GM19351 (cell line): Measurements from ENCODE around the gene SAP130.

Source experiments
- ATAC-seq: cut with Tn5 transposase; IDR thresholded peaks from one replicate; pipeline ENCODE4 v1.9.1; 2021; ENCODE audit warnings: mild to moderate bottlenecking, moderate library complexity; ENCODE audit not compliant: unreplicated experiment

SAP130 gene

GRCh38 chr2:128027801-128028667, at the start of gene SAP130:
SAP130 (minus strand) TSS chr2:128028059; CDS start chr2:128026292, 1,767 bp downstream.
- peak; percentile 73 for ATAC-seq

GRCh38 chr2:128076461-128077106, 48.7 kb upstream of the SAP130 start:
- no peak for ATAC-seq

- no peak for ATAC-seq
Measured at GRCh38 chr2:128073278-128073677, 45.4 kb upstream of the SAP130 start.

- no peak for ATAC-seq
Measured at GRCh38 chr2:128069769-128070168, 41.9 kb upstream of the SAP130 start.

GRCh38 chr2:128064353-128064752, 36.5 kb upstream of the SAP130 start:
- ATAC-seq, result no peak

GRCh38 chr2:128062571-128062970, 34.7 kb upstream of the SAP130 start:
- ATAC-seq, result no peak

- no peak for ATAC-seq
Measured at GRCh38 chr2:128058114-128058513, 30.3 kb upstream of the SAP130 start.

GRCh38 chr2:128057334-128057733, 29.5 kb upstream of the SAP130 start:
- no peak for ATAC-seq

GRCh38 chr2:128054104-128054885, 26.4 kb upstream of the SAP130 start:
- no peak for ATAC-seq

- no peak for ATAC-seq
Measured at GRCh38 chr2:128053331-128053730, 25.5 kb upstream of the SAP130 start.

- no peak for ATAC-seq
Measured at GRCh38 chr2:128043041-128043440, 15.2 kb upstream of the SAP130 start.

- ATAC-seq, result no peak
Measured at GRCh38 chr2:128041561-128041960, 13.7 kb upstream of the SAP130 start.

- ATAC-seq, result no peak
Measured at GRCh38 chr2:128040166-128040771, 12.4 kb upstream of the SAP130 start.

- no peak for ATAC-seq
Measured at GRCh38 chr2:128039535-128039934, 11.7 kb upstream of the SAP130 start.

GRCh38 chr2:128038411-128038810, 10.6 kb upstream of the SAP130 start:
- no peak for ATAC-seq

- ATAC-seq, result no peak
Measured at GRCh38 chr2:128037649-128038048, 9.8 kb upstream of the SAP130 start.

- ATAC-seq, result no peak
Measured at GRCh38 chr2:128036748-128037607, 9.1 kb upstream of the SAP130 start.

GRCh38 chr2:128032092-128032491, 4.2 kb upstream of the SAP130 start:
- no peak for ATAC-seq

- no peak for ATAC-seq
Measured at GRCh38 chr2:128028668-128029054, 802 bp upstream of the SAP130 start.

- ATAC-seq, result peak; percentile 75
Measured at GRCh38 chr2:128027278-128027800, 520 bp downstream of the SAP130 start.
